ENCODE data around the gene MARS1.

The MARS1 gene

GRCh38 chr12:57476993-57477709 lies 10.7 kb upstream of the MARS1 start:
- in situ Hi-C loops (cut with HindIII; ENCODE audit: low pct_unique_long_range_greater_than_20kb, low sequenced_read_pairs): no loop called here
- DNase-seq (ENCODE audit: low read depth in 1 of 2, low spot score in 1 of 2): no peak
- no peak for TF ChIP-seq JUND (IDR thresholded peaks at IDR 0.05; ENCODE audit: low read depth)

GRCh38 chr12:57477710-57478681 lies 9.9 kb upstream of the MARS1 start:
- in situ Hi-C loops (cut with HindIII; ENCODE audit: low pct_unique_long_range_greater_than_20kb, low sequenced_read_pairs): no loop called here
- TF ChIP-seq JUND (IDR thresholded peaks at IDR 0.05; ENCODE audit: low read depth): no peak
- no peak for DNase-seq (ENCODE audit: low read depth in 1 of 2, low spot score in 1 of 2)

- in situ Hi-C loops (cut with HindIII; ENCODE audit: low pct_unique_long_range_greater_than_20kb, low sequenced_read_pairs): no loop called here
- no peak for TF ChIP-seq JUND (IDR thresholded peaks at IDR 0.05; ENCODE audit: low read depth)
- no peak for DNase-seq (ENCODE audit: low read depth in 1 of 2, low spot score in 1 of 2)
Observed at GRCh38 chr12:57479043-57479375, 8.9 kb upstream of the MARS1 start.

- in situ Hi-C loops (cut with HindIII; ENCODE audit: low pct_unique_long_range_greater_than_20kb, low sequenced_read_pairs): no loop called here
- TF ChIP-seq JUND (IDR thresholded peaks at IDR 0.05; ENCODE audit: low read depth): no peak
- no peak for DNase-seq (ENCODE audit: low read depth in 1 of 2, low spot score in 1 of 2)
Observed at GRCh38 chr12:57479376-57480115, 8.3 kb upstream of the MARS1 start, which contains the start of gene ARHGAP9. Gene ARHGAP9 (minus strand): TSS chr12:57479866. CDS start chr12:57479406, 460 bp downstream.

- in situ Hi-C loops (cut with HindIII; ENCODE audit: low pct_unique_long_range_greater_than_20kb, low sequenced_read_pairs): no loop called here
- DNase-seq (ENCODE audit: low read depth in 1 of 2, low spot score in 1 of 2): no peak
- TF ChIP-seq JUND (IDR thresholded peaks at IDR 0.05; ENCODE audit: low read depth): no peak
Observed at GRCh38 chr12:57481671-57482070, 6.2 kb upstream of the MARS1 start.

GRCh38 chr12:57483466-57483865 lies 4.4 kb upstream of the MARS1 start:
- no peak for TF ChIP-seq JUND (IDR thresholded peaks at IDR 0.05; ENCODE audit: low read depth)
- in situ Hi-C loops (cut with HindIII; ENCODE audit: low pct_unique_long_range_greater_than_20kb, low sequenced_read_pairs): no loop called here
- no peak for DNase-seq (ENCODE audit: low read depth in 1 of 2, low spot score in 1 of 2)

- no peak for DNase-seq (ENCODE audit: low read depth in 1 of 2, low spot score in 1 of 2)
- in situ Hi-C loops (cut with HindIII; ENCODE audit: low pct_unique_long_range_greater_than_20kb, low sequenced_read_pairs): no loop called here
- TF ChIP-seq JUND (IDR thresholded peaks at IDR 0.05; ENCODE audit: low read depth): no peak
Observed at GRCh38 chr12:57485695-57486094, 2.2 kb upstream of the MARS1 start.

GRCh38 chr12:57487055-57487596 lies 742 bp upstream of the MARS1 start:
- DNase-seq (ENCODE audit: low read depth in 1 of 2, low spot score in 1 of 2): no peak
- in situ Hi-C loops (cut with HindIII; ENCODE audit: low pct_unique_long_range_greater_than_20kb, low sequenced_read_pairs): no loop called here
- TF ChIP-seq JUND (IDR thresholded peaks at IDR 0.05; ENCODE audit: low read depth): no peak

- in situ Hi-C loops (cut with HindIII; ENCODE audit: low pct_unique_long_range_greater_than_20kb, low sequenced_read_pairs): no loop called here
- TF ChIP-seq JUND (IDR thresholded peaks at IDR 0.05; ENCODE audit: low read depth): no peak
Observed at GRCh38 chr12:57488402-57489156, 711 bp downstream of the MARS1 start.

GRCh38 chr12:57489157-57489641 lies 1.3 kb downstream of the MARS1 start:
- TF ChIP-seq JUND (IDR thresholded peaks at IDR 0.05; ENCODE audit: low read depth): no peak
- in situ Hi-C loops (cut with HindIII; ENCODE audit: low pct_unique_long_range_greater_than_20kb, low sequenced_read_pairs): no loop called here
- DNase-seq (ENCODE audit: low read depth in 1 of 2, low spot score in 1 of 2): no peak

More at GRCh38 chr12:57488402-57489156, 711 bp downstream of the MARS1 start:
- no peak for DNase-seq (ENCODE audit: low read depth in 1 of 2, low spot score in 1 of 2)

- in situ Hi-C loops (cut with HindIII; ENCODE audit: low pct_unique_long_range_greater_than_20kb, low sequenced_read_pairs): no loop called here
- no peak for TF ChIP-seq JUND (IDR thresholded peaks at IDR 0.05; ENCODE audit: low read depth)
- DNase-seq (ENCODE audit: low read depth in 1 of 2, low spot score in 1 of 2): no peak
Observed at GRCh38 chr12:57490126-57490525, 2.3 kb downstream of the MARS1 start.

Data from T47D (cell line).